Body of pancreas (tissue), 4 donors: Measurements from ENCODE around the gene ZCCHC9. TPM values are rescaled to one million over a fixed set of nuclear protein-coding genes. Genes with fewer than 3 reads are reported as not detected.
"Not testable (repeated sequence)": the region's sequence is repeated elsewhere in the genome, so short reads cannot be mapped to it uniquely, and the experiment has no call there.

Source experiments
- ATAC-seq: fragments of 150-250 bp; one replicate; pipeline ENCODE4 v1.9.1; 2016
- DNase-seq, 4 donors: peaks; one replicate each; pipeline ENCODE4 v3.0.0-alpha.2; 2019
- H3K27ac ChIP-seq, 4 donors: fragments of 200-600 bp; sonication (generic); 1 replicate in 3 of 4; 2 replicates in 1 of 4; pipeline versions ENCODE4 v1.5.1 to v1.6.1; 2016 to 2019; ENCODE audit warnings: mild to moderate bottlenecking in 1 of 4, mixed read lengths in 1 of 4, moderate library complexity in 1 of 4
- H3K27me3 ChIP-seq, 2 donors: fragments of 200-600 bp; sonication (generic); one replicate each; pipeline ENCODE4 v1.6.0; 2016; ENCODE audit warnings: mild to moderate bottlenecking in 1 of 2
- H3K36me3 ChIP-seq, 2 donors: fragments of 200-600 bp; sonication (generic); replicated peaks in 1 of 2; 2 replicates each; pipeline ENCODE4 v1.5.1; 2016; ENCODE audit warnings: low read depth in 2 of 2; ENCODE audit not compliant: insufficient read depth in 1 of 2
- H3K4me1 ChIP-seq: fragments of 200-600 bp; sonication (generic); one replicate; pipeline ENCODE4 v1.6.0; 2016
- H3K4me3 ChIP-seq, 2 donors: fragments of 200-600 bp; sonication (generic); 1 replicate in 1 of 2; 2 replicates in 1 of 2; pipeline ENCODE4 v1.5.1; 2016 to 2019
- H3K9me3 ChIP-seq, 3 donors: fragments of 200-600 bp; sonication (generic); 1 replicate in 2 of 3; 2 replicates in 1 of 3; pipeline ENCODE4 v1.5.1; 2016
- CTCF ChIP-seq, 7 experiments: fragments of 450-650 bp in 4 of 7; fragments of 200-600 bp in 3 of 7; sonication (generic) in 3 of 7; IDR thresholded peaks; one replicate each; pipeline ENCODE4 v1.5.1; 2016 to 2019; ENCODE audit warnings: antibody characterized with exemption in 7 of 7
- POLR2A ChIP-seq, 3 donors: fragments of 450-650 bp; IDR thresholded peaks; one replicate each; pipeline ENCODE4 v1.6.1; 2016; ENCODE audit warnings: antibody characterized with exemption in 3 of 3, mild to moderate bottlenecking in 2 of 3
- WGBS, 2 donors: methylation state at CpG; one replicate each; pipeline ENCODE4 v1.1.5; 2017; 5-methylcytosine and 5-hydroxymethylcytosine counted together
- intact Hi-C: fragments of 100-400 bp; cut with DNase I; formaldehyde crosslinking; loops from one replicate; pipeline ENCODE4 v1.15.1; 2023
- total RNA-seq, 2 donors: library from RNA; depleted of rRNA; stranded (reverse); fragments of >200 nt; gene quantifications; one replicate each; pipeline ENCODE4 v1.1.0, GENCODE V29; 2016

The ZCCHC9 gene
- total RNA-seq, 2 donors from 2014 or later = 10.5 to 10.6 TPM

GRCh38 chr5:81254886-81255559 is 46.4 kb upstream of the ZCCHC9 start:
- H3K9me3 ChIP-seq = no peaks in the 10 kb centered on the region
- H3K4me1 ChIP-seq = no peaks in the 10 kb centered on the region
- H3K4me3 ChIP-seq = no peak overlapping the region
- intact Hi-C loops = no loop called here
- no peak for ATAC-seq
- H3K27me3 ChIP-seq = no peaks in the 10 kb centered on the region
- no peaks in the 10 kb centered on the region for H3K36me3 ChIP-seq
- DNase-seq = no peak
- H3K27ac ChIP-seq = no peak overlapping the region
- 97% methylated on average over 19 to 21 of the region's 21 CpGs for WGBS, 2 donors
- no peak for TF ChIP-seq CTCF (IDR thresholded peaks at IDR 0.05)
- no peak for TF ChIP-seq POLR2A (IDR thresholded peaks at IDR 0.05)

GRCh38 chr5:81256766-81257165 is 44.6 kb upstream of the ZCCHC9 start:
- 70 to 95% methylated on average over 1 of the region's 1 CpG for WGBS, 2 donors
- ATAC-seq = no peak

GRCh38 chr5:81262796-81263195 is 38.6 kb upstream of the ZCCHC9 start:
- H3K36me3 ChIP-seq, ATAC-seq, H3K27me3 ChIP-seq, DNase-seq, H3K27ac ChIP-seq, H3K9me3 ChIP-seq, H3K4me3 ChIP-seq, H3K4me1 ChIP-seq, intact Hi-C loops: not testable (repeated sequence)
- 81 to 93% methylated on average over 1 of the region's 1 CpG for WGBS, 2 donors

More at GRCh38 chr5:81256766-81257165, 44.6 kb upstream of the ZCCHC9 start:
- no peak for DNase-seq
- H3K4me3 ChIP-seq = no peak overlapping the region
- H3K27ac ChIP-seq = no peak overlapping the region
- TF ChIP-seq POLR2A (IDR thresholded peaks at IDR 0.05) = no peak
- TF ChIP-seq CTCF (IDR thresholded peaks at IDR 0.05) = no peak
- H3K9me3 ChIP-seq = no peaks in the 10 kb centered on the region
- intact Hi-C loops = no loop called here
- H3K4me1 ChIP-seq = no peaks in the 10 kb centered on the region
- no peaks in the 10 kb centered on the region for H3K27me3 ChIP-seq
- no peaks in the 10 kb centered on the region for H3K36me3 ChIP-seq

- H3K27ac ChIP-seq = no peak overlapping the region
- peaks cover 8% of the 10 kb centered on the region for H3K4me1 ChIP-seq
- H3K4me3 ChIP-seq = no peak overlapping the region
- DNase-seq (no peak), ATAC-seq (no peak)
- TF ChIP-seq POLR2A (IDR thresholded peaks at IDR 0.05) = no peak
- TF ChIP-seq CTCF (IDR thresholded peaks at IDR 0.05) = no peak
- no peaks in the 10 kb centered on the region for H3K36me3 ChIP-seq
- H3K27me3 ChIP-seq = no peaks in the 10 kb centered on the region
- intact Hi-C loops = no loop called here
- no peaks in the 10 kb centered on the region for H3K9me3 ChIP-seq
Measured at GRCh38 chr5:81265101-81265500, 36.3 kb upstream of the ZCCHC9 start.

- H3K27me3 ChIP-seq = no peaks in the 10 kb centered on the region
- H3K27ac ChIP-seq = no peak overlapping the region
- H3K4me1 ChIP-seq = peaks cover 8% of the 10 kb centered on the region
- H3K4me3 ChIP-seq = no peak overlapping the region
- H3K9me3 ChIP-seq = no peaks in the 10 kb centered on the region
- WGBS, 2 donors = 69 to 78% methylated on average over 3 of the region's 3 CpGs
- TF ChIP-seq POLR2A (IDR thresholded peaks at IDR 0.05) (no peak), CTCF (IDR thresholded peaks at IDR 0.05) (no peak)
- intact Hi-C loops = no loop called here
- no peak for ATAC-seq
- DNase-seq = no peak
- no peaks in the 10 kb centered on the region for H3K36me3 ChIP-seq
Measured at GRCh38 chr5:81268521-81269196, 32.7 kb upstream of the ZCCHC9 start.
